Heart right ventricle (tissue), 16 donors: Measurements from ENCODE around the gene PARD6G. TPM values are rescaled to one million over a fixed set of nuclear protein-coding genes. Genes with fewer than 3 reads are reported as not detected.

Experiments used
- ATAC-seq, 8 donors: fragments of 200-7000 bp; cut with Tn5 transposase; one replicate each; pipeline ENCODE4 v1.9.1; 2020; ENCODE audit warnings: mild to moderate bottlenecking in 8 of 8, moderate library complexity in 8 of 8, moderate number of reproducible peaks in 1 of 8
- DNase-seq, 2 donors: peaks; one replicate each; pipeline ENCODE4 v3.0.0-alpha.2; 2020
- H3K27ac ChIP-seq, 10 donors: fragments of 200-600 bp; sonication (generic) in 2 of 10; one replicate each; pipeline versions ENCODE4 v1.5.0 to v1.8.0; 2020 to 2022; ENCODE audit warnings: mild to moderate bottlenecking in 3 of 10
- H3K27me3 ChIP-seq, 7 donors: fragments of 200-600 bp; one replicate each; pipeline ENCODE4 v1.8.0; 2021 to 2022; ENCODE audit warnings: mild to moderate bottlenecking in 2 of 7
- H3K36me3 ChIP-seq, 9 donors: fragments of 200-600 bp; sonication (generic) in 1 of 9; one replicate each; pipeline versions ENCODE4 v1.5.0 to v1.8.0; 2020 to 2022; ENCODE audit warnings: mild to moderate bottlenecking in 2 of 9
- H3K4me1 ChIP-seq, 9 donors: fragments of 200-600 bp; sonication (generic) in 1 of 9; one replicate each; pipeline versions ENCODE4 v1.5.0 to v1.8.0; 2020 to 2022; ENCODE audit warnings: mild to moderate bottlenecking in 4 of 9
- H3K4me3 ChIP-seq, 10 donors: fragments of 200-600 bp; sonication (generic) in 2 of 10; one replicate each; pipeline versions ENCODE4 v1.5.0 to v1.8.0; 2020 to 2022; ENCODE audit warnings: mild to moderate bottlenecking in 7 of 10, moderate library complexity in 2 of 10
- H3K9me3 ChIP-seq, 11 donors: fragments of 200-600 bp in 10 of 11; sonication (generic) in 2 of 11; one replicate each; pipeline versions ENCODE4 v1.5.0 to v1.8.0; 2013 to 2022; ENCODE audit warnings: mild to moderate bottlenecking in 2 of 11, control low read depth in 1 of 11, moderate library complexity in 1 of 11
- CTCF ChIP-seq, 9 donors: fragments of 200-600 bp; sonication (generic) in 2 of 9; IDR thresholded peaks; one replicate each; pipeline versions ENCODE4 v1.5.0 to v1.8.0; 2021 to 2022; ENCODE audit warnings: antibody characterized with exemption in 9 of 9, mild to moderate bottlenecking in 5 of 9, moderate library complexity in 1 of 9
- WGBS, 2 donors: extraction: QIAGEN DNeasy Blood & Tissue Kit; methylation state at CpG; one replicate each; pipeline ENCODE4 v1.1.7; 2013; ENCODE audit warnings: inconsistent platforms in 1 of 2; 5-methylcytosine and 5-hydroxymethylcytosine counted together
- intact Hi-C, 10 donors: fragments of 100-400 bp; cut with DNase I; formaldehyde crosslinking; loops; one replicate each; pipeline versions ENCODE4 v1.11.1 to v1.14.2; 2022
- polyA plus RNA-seq, 2 donors: library from polyadenylated mRNA; stranded (reverse); fragments of 200-250 nt; gene quantifications; one replicate each; pipeline ENCODE4 v1.2.3, GENCODE V29; 2013
- total RNA-seq, 10 donors: library from RNA; stranded (reverse); fragmentation: NEBNext Ultra II Directional in 3 of 10; extraction: Animal tissue kit (Norgen Biotek cat#: 25700) in 3 of 10; gene quantifications; one replicate each; pipeline versions ENCODE4 v1.2.1 to v1.2.4, GENCODE V29; 2021 to 2023
- donor health status: Arrhythmogenic right ventricular cardiomyopathy.
- donor health status: ischemic (EF 13 %, LVEDD 7.1; RV severe dilation, severe dysfunction).
- donor health status: healthy with polysubstance abuse.
- donor health status: DM: no; HTN: yes; CAD: no.
- donor health status: DM: no; HTN: no; CAD: no.
- donor health status: ischemic (EF 25% LVEDD 6.9; RV normal size, moderate dysfunction).
- donor health status: ischemic (EF 25% LVEDD 5.7; RV mildly dilated, moderate dysfunction).
- donor health status: healthy.
- donor health status: DM: yes; HTN: yes; CAD: no.
- donor health status: Ischemic cardiomyopathy.
- donor health status: ischemic (EF 35%, LVEDD 5.7; RV mildly dilated, moderate dysfunction).
- donor health status: nonischemic (EF 11% LVEDD 7.7; RV severe dilation, severe dysfunction).
- donor health status: DM: yes; HTN: yes; CAD: no.
- donor health status: PGD.
- donor health status: ischemic (EF 29% LVEDD 5.4; RV normal size, mild dysfunction).
- donor health status: nonischemic (EF 23%, LVEDD 6.1; RV moderate dilation, normal function).

PARD6G gene
- total and polyA plus RNA-seq, 12 donors: 0.77 to 3.8 (median 2.6) TPM

GRCh38 chr18:80190311-80190710 is 57.0 kb downstream of the PARD6G start:
- Histone ChIP-seq H3K27ac (no peak overlapping the region), H3K9me3 (no peaks in the 10 kb centered on the region), H3K27me3 (peaks cover 0 to 9% (median 0%) of the 10 kb centered on the region in 7 donors), H3K36me3 (no peaks in the 10 kb centered on the region), H3K4me3 (no peak overlapping the region), H3K4me1 (no peaks in the 10 kb centered on the region)
- DNase-seq: no peak
- WGBS, 2 donors: 88 to 96% methylated on average over 5 of the region's 5 CpGs
- no peak for ATAC-seq
- intact Hi-C loops: no loop called here
- TF ChIP-seq CTCF (IDR thresholded peaks at IDR 0.05): no peak

GRCh38 chr18:80189531-80189865 is 57.8 kb downstream of the PARD6G start:
- Histone ChIP-seq H3K27ac (no peak overlapping the region), H3K4me1 (no peaks in the 10 kb centered on the region), H3K27me3 (peaks cover 0 to 6% (median 0%) of the 10 kb centered on the region in 7 donors), H3K36me3 (no peaks in the 10 kb centered on the region), H3K4me3 (no peak overlapping the region), H3K9me3 (no peaks in the 10 kb centered on the region)
- 73 to 82% methylated on average over 10 of the region's 10 CpGs for WGBS, 2 donors
- intact Hi-C loops: no loop called here
- no peak for TF ChIP-seq CTCF (IDR thresholded peaks at IDR 0.05)
- ATAC-seq: no peak
- no peak for DNase-seq

- WGBS, 2 donors: 83 to 88% methylated on average over 20 of the region's 20 CpGs
- ATAC-seq (no peak), DNase-seq (no peak)
- H3K4me3 ChIP-seq: no peak overlapping the region
- H3K4me1 ChIP-seq: no peaks in the 10 kb centered on the region
- no peak for TF ChIP-seq CTCF (IDR thresholded peaks at IDR 0.05)
- H3K27ac ChIP-seq: no peak overlapping the region
- H3K36me3 ChIP-seq: no peaks in the 10 kb centered on the region
- intact Hi-C loops: no loop called here
- no peaks in the 10 kb centered on the region for H3K9me3 ChIP-seq
- peaks cover 0 to 6% (median 0%) of the 10 kb centered on the region in 7 donors for H3K27me3 ChIP-seq
These were observed 58.4 kb downstream of the PARD6G start for GRCh38 chr18:80188643-80189530.

- intact Hi-C loops: no loop called here
- no peaks in the 10 kb centered on the region for H3K36me3 ChIP-seq
- no peaks in the 10 kb centered on the region for H3K9me3 ChIP-seq
- TF ChIP-seq CTCF (IDR thresholded peaks at IDR 0.05): no peak
- WGBS, 2 donors: 96 to 98% methylated on average over 19 of the region's 19 CpGs
- DNase-seq: no peak
- ATAC-seq: no peak
- peaks cover 0 to 3% (median 0%) of the 10 kb centered on the region in 7 donors for H3K27me3 ChIP-seq
- H3K4me1 ChIP-seq: no peaks in the 10 kb centered on the region
- no peak overlapping the region for H3K27ac ChIP-seq
- H3K4me3 ChIP-seq: no peak overlapping the region
These were observed 59.2 kb downstream of the PARD6G start for GRCh38 chr18:80187956-80188642.
